ENCODE results near the gene PEMT.

GRCh38 chr17:17513626-17514025 is 77.9 kb downstream of the PEMT start:
- TF ChIP-seq CTCF (IDR thresholded peaks at IDR 0.05): no peak
- TF ChIP-seq POLR2A (IDR thresholded peaks at IDR 0.05): no peak
